CD4-positive, alpha-beta T cell treated with Interleukin-6 at 100 ng/mL for 8 hours (primary cell): ENCODE results near the gene ALKBH5.
A peak's percentile ranks its signal among the peaks of the same experiment; 100 is the strongest.

Experiments
- DNase-seq: peaks from one replicate; pipeline ENCODE4 v3.0.0-alpha.2; 2020; ENCODE audit warnings: mixed read lengths, low spot score

The ALKBH5 gene

DNA sequence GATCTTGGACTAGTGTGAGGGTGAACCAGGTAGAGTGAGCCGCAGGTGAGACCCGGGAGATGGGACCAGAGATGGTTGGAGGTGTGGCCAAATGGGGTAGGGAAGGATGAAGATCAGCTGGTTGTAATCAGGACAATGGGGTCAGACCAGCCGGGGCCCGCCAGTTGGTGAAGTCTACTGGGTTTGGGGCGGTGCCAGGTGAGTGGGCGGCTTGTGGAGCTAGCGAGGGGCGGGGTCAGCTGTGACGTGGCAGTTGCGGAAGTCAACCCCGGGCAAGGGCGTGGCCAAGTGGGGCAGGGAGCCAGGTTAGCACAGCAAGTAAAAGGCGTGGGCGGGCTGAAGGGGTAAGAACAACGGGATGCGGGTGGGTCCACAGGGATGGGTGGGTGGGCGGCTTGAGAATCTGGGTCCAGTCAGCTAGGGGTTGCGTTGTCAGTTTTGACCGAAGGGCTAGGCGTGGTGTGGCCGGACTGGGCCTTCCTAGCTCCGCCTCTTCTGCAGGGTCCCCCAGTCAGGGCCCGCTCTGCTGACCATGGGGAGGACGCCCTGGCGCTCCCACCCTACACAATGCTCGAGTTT is 25.5 kb upstream of the ALKBH5 start:
- peak; percentile 93 for DNase-seq

DNA sequence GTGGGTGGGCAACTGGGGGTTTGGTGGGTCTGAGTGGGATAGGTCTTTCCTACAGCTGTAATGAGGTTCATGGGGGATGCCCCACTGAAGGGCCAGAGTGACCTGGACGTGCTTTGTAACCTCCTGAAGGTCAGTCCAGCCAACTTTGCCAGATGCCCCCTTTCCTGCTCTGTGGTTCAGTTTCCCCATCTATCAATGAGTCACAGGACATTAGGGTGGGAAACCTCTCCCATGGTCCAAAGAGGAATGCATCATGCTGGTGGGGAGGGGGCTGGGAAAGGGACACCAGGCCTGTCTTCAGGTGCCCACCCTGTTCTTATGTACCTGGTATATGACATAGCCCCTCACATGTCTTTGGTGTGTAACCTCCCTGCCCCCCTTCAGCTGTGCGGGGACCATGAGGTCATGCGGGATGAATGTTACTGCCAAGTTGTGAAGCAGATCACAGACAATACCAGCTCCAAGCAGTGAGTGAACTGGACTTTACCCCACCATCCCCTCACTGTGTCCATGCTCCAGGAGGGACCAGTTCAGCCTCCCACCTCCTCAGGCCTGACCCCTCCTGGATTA is 24.0 kb upstream of the ALKBH5 start:
- no peak for DNase-seq

DNA sequence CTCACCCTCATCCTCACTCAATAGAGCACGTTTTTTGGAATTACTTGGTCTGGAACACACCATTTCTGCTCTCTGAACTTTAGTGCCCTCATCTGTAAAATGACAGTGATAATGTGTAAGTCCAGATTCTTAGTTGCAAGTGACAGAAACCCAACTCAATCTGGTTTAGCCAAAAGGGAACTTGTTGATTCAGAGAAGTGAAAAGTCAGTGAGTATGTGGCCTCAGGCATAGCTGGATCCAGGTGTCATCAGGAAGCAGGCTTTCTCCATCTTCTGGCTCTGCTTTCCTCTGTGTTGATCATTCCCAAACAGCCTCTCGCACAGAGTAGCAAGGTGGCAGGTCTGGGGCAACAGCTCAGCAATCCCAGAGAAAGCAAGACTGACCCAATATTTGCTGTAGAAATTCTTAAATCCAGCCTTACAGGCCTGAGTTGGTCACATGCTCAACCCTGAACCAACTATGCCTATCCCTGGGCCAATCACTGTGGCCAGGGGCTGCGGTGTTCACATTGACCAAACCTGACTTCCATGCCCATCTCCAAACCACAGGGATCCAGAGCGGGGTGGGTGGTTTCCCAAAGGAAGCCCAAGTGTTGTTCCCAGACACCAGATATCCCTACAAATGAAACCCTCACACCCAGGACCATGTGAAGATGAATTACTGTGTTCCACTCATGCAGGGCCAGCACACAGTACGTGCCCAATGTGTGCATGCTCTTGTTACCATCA is 23.3 kb upstream of the ALKBH5 start:
- DNase-seq = no peak

DNA sequence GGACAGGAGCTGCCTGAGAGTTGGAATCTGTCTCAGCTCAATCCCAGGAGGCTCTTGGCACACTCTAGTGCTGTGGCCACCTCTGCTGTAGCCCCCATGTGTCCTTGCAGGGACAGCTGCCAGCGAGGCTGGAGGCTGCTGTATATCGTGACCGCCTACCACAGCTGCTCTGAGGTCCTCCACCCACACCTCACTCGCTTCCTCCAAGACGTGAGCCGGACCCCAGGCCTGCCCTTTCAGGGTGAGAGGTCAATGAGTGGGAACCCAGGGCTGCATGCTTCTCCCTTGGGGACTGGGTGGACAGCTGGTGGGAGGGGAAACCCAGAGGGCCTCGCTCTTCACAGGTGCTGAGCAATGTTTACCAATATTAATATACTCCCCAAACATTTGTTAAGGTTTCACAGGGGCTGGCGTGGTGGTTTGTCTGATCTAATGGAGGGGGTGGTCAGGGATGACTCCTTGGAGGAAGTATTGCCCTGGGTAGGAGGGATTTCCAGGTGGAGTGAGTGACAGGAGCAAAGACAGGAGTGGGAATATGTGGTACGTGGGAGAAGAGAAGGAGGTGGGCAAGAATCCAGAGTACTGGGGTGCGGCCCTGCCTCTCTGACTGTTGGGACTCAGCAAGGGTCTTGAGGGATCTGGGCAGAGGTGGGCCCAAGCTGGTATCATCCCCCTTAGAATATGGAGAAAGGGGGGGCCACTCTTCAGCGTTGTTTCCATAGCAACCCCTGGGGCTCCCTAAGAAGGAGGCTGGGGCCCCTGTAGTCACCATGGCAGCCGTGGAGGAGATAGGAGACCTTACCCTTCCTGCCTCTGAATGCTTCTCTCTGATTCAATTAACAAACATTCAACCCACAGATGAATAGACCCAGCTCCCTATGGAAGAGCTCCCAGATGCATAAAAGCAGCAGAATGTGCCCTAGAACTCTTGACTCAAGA is 22.2 kb upstream of the ALKBH5 start:
- no peak for DNase-seq

DNA sequence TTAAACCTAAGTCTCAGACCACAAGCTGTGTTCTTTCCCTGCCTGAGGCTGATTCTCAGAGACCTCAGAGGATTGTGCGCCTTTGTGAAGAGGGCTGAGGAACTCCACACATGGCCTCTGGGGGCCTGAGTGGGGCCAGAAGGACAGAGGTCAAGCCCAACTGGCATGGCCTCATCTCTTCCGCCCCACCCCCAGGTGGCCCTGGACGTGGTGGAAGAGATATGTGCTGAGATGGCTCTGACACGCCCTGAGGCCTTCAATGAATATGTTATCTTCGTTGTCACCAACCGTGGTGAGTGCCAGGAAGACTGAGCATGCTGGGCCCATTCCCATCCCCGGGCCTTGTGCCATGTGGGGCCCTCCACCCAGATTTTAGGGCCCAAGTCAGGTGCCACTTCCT is 20.1 kb upstream of the ALKBH5 start:
- no peak for DNase-seq

DNA sequence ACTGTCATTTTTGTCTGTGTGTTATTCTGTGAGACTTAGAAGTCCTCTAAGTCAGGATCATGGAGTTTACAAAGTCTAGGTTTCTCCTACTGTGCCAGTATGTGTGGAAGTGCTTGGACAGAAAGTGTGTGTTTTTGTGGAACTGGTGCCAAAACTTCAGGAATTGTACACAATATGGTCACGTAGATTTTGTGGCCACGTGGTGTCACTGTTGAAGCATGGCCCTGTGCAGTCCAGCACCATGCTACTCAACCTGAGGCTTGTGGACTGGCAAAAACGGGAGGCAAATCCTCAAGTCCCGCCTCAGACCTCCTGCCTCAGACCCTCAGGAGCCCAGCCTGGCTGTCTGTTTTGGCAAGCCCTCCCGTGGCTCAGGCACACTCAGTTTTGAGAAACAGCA is 16.7 kb upstream of the ALKBH5 start:
- no peak for DNase-seq

DNA sequence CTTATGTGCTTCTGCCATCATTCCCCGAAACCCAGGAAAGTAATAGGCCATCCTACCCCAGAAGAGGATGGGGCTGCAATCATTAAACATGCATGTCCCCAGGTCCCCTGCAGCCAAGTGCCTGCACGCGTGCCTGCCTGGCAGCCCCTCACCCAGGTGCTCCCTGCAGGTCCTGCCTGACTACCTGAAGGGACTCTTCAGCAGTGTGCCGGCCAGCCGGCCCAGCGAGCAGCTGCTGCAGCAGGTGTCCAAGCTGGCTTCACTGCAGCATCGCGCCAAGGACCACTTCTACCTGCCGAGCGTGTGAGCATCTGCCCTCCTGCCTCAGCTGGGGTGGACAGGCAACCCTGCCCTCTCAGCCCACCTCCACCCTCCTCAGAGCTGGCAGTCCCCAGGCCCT is 16.2 kb upstream of the ALKBH5 start:
- no peak for DNase-seq

DNA sequence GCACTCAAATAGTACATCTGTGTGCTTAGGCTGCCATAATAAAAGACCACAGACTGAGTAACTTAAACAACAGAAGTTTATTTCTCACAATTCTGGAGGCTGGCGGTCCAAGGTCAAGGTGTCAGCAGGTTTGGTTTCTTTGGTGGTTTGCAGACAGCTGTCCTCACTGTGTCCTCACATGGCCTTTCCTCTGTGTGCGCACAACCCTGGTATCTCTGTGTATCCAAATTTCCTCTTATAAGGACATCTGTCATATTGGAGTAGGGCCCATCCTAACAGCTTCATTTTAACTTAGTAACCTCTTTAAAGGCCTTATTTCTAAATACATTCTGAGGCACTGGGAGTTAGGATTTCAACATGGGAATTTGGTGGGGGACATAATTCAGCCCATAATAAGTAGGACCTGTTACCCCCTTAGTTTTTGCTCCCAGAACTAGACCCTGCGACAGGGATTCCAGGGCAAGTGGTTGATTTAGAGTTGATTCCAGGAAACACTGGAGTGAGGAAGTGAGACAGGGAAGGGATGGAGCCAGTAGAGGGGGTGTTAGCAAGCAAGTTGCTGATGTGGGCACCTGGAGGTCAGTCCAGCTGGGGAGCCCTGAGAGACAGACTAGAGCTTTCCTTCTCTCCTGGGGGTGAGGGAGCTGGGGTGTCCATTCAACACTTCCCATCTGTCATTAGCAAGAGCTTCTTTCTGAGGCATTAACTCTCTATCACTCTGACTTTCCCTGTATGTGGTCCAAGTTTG is 10.9 kb upstream of the ALKBH5 start:
- no peak for DNase-seq

DNA sequence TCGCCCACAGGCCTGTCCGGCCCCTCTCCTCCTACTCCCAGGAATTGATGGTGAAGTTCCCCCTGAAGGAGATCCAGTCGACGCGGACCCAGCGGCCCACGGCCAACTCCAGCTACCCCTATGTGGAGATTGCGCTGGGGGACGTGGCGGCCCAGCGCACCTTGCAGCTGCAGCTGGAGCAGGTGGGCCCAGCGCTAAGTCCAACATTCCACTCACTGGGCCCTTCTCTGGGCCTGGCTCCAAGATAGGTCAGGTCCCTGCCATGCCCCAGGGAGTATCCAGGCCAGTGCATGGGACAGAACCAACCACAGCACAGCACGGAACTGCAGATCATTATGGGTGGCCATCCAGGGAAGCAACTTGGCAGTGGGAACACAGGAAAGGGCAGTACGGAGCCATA is 9.9 kb upstream of the ALKBH5 start:
- DNase-seq = no peak

DNA sequence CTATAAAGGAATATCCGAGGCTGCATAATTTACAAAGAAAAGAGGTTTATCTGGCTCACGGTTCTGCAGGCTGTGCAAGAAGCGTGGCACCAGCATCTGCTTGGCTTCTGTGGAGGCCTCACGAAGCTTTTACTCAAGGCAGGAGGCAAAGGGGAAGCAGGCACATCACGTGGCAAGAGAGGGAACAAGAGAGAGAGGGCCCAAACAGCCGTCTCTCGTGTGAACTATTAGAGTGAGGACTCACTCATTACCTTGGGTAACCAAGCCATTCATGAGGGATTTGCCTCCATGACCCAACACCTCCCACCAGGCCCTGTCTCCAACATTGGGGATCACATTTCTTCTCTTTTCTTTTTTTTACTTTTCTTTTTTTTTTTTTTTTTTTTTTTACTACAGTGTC is 7.5 kb upstream of the ALKBH5 start:
- DNase-seq = no peak

DNA sequence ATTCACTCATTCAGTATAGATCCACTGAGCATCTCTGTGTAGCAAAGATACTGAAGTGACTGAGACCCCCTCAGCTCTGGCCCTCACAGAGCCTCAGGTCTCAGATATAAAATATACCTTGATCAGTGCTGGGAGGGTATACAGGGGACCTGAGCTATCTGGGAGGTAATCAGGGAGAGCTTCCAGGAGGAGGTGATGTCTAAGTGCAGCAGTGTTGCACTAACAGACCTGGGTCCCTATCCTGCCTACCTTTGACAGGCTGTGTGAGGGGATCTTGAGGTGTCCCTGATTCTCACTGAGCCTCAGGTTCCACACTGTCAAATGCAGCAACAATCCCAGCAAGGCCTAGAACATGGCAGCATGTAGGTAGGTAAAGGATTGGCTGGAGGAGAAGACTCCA is 6.5 kb upstream of the ALKBH5 start:
- DNase-seq = no peak

DNA sequence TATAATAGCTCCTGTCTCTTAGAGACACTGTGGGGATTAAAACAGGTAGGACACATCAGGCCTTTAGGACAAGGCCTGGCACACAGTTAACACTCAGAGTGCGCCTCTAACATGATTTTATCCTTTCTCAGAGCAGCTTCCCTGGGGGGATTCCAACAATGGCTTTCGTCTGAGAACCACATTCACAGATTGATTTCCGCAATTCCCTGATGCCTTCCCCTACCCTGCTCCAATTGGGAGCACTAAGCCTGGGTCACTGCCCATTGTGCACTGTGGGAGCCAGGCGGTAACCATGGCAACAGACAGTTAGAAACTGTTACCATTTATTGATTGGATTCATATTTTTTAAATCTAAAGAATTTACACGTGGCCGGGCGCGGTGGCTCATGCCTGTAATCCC is 5.9 kb upstream of the ALKBH5 start:
- DNase-seq = no peak

DNA sequence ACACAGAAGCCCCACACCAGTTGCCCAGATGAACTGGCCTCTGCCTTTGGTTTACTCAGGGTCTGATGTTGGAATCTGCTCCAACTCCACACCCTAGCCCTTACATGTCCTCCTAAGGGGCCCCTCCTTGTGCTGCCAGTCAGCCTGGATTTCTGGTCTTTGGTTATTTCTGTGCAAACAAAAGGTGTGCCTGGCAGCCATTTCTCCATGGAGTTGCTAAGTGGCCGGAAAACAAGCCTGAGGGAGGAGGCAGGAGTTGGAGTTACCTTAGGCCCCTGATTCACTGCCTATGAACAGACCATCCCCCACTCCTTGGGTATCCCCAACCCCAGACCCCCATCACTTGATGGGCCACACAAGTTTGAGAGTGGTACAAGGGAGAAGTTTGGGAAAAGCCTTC is 4.4 kb upstream of the ALKBH5 start:
- DNase-seq = no peak

DNA sequence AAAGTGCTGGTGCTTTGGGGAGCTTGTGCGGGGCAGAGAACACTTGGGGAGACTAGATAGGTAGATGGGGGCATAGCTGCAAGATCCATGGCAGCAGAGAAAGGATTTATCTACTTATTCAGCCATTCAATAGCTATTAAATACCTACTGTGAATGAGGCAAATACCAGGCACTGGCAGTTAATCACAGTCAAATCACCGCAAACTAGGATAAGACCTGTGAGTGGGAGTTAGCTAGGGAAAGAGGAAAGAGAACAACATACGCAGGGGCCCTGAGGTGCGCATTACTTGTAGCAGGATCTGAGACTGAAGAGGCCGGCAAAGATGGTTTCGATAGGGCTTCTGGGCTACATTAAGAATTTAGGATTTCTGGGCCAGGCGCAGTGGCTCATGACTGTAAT is 3.8 kb upstream of the ALKBH5 start:
- no peak for DNase-seq

DNA sequence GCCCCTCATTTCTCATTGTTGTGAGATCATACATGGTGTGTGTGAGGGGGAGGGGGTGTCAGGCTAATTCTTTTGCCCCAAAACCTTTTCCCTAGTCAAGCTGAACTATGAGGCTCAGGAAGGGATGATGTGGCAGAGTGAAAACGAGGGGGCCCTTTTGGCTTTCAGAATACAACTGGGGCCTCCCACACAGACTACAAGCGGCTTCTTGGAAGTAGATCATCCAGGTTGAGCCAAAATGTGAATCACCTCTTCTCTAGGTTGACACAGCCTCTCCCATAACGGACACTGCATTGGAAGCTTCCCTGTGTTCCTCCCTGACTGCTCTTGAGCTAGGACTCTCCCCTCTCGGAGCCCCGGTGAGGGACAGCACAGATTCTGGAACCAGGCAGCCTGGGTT is 2.3 kb upstream of the ALKBH5 start:
- no peak for DNase-seq

DNA sequence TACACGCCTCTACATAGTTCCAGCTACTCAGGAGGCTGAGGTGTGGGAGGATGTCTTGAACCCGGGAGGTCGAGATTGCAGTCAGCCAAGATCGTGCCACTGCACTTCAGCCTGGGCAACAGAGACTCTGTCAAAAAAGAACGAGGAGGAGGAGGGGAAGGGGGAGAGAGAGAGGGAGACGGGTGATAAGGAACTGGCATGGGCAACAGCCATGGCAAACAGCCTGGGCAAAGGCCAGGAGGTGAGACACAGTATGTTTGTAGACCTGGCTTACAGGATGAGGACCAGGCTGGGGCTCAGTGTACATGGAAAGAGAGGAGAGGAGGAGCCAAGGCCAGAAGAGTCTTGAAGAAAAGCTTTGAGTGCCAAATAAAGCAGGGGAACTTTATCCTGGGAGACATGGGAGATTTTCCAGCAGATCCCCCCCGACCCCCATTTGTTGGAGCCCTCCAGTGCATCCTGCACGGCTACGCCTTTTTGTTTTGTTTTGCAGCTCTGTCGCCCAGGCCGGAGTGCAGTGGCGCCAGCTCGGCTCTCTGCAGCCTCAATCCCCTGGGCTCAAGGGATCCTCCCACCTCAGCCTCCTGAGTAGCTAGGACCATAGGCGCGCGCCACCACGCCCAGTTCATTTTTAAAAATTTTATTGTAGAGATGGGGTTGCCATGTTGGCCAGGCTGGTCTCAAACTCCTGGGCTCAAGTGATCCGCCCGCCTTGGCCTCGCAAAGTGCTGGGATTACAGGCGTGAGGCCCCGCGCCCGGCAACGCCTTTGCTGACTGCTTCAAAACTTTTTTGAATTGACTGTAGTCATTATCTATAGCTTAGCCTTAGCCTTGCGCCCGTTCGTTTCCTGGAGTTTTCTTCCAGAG is 1.3 kb upstream of the ALKBH5 start:
- no peak for DNase-seq

DNA sequence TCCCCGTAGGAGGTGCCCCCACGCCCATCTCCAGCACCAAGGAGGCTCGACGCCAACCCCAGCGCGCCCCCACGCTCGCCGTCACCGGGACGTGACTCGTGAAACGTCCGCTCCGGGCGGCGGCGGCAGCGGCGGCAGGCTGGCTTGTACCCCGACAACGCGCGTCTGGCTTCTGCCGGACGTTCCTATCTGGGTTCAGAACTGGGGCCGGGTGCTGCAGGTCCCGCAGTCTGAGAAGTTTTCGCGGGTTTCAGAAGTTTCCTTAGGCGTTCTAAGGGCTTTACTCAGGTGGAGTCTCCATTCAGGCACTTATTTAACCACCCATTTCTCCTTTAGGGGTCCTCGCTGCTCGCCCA is 672 bp upstream of the ALKBH5 start:
- DNase-seq = peak; percentile 82

DNA sequence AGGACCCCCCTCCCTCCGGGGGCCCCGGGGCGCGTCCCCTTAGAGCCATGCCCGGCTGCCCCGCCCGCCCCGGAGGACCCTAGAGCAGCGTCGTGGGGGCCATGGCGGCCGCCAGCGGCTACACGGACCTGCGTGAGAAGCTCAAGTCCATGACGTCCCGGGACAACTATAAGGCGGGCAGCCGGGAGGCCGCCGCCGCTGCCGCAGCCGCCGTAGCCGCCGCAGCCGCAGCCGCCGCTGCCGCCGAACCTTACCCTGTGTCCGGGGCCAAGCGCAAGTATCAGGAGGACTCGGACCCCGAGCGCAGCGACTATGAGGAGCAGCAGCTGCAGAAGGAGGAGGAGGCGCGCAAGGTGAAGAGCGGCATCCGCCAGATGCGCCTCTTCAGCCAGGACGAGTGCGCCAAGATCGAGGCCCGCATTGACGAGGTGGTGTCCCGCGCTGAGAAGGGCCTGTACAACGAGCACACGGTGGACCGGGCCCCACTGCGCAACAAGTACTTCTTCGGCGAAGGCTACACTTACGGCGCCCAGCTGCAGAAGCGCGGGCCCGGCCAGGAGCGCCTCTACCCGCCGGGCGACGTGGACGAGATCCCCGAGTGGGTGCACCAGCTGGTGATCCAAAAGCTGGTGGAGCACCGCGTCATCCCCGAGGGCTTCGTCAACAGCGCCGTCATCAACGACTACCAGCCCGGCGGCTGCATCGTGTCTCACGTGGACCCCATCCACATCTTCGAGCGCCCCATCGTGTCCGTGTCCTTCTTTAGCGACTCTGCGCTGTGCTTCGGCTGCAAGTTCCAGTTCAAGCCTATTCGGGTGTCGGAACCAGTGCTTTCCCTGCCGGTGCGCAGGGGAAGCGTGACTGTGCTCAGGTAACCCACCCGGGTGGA is 759 bp downstream of the ALKBH5 start:
- peak; percentile 56 for DNase-seq

DNA sequence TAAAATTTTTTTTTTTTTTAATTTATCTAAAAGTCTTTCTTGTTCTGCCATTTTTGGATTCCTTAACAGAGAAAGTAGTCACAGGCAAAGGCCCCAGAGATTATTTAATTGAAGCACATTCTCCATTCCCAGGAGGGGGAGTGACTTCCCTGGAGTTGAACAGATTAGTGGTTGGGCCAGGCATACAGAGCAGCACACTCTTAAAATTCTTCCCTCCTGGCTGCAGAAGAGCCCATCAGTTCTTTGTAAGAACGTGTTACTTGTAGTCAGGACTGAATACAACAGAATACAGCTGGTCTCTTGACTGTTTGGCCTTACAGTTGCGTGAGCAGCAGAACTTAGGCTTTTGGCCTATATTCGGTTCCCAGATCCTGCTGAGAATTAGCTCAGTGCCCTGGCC is 1.8 kb downstream of the ALKBH5 start:
- DNase-seq = no peak
